NCI-H2107 treated with DMSO at 0.1 percent for 48 hours (cell line): ENCODE results near the gene EPB41.

Experiments
- DNase-seq: peaks from one replicate; lab custom pipeline; 2025; ENCODE audit not compliant: unreplicated experiment; lab: John Stamatoyannopoulos, UW

EPB41 gene

DNA sequence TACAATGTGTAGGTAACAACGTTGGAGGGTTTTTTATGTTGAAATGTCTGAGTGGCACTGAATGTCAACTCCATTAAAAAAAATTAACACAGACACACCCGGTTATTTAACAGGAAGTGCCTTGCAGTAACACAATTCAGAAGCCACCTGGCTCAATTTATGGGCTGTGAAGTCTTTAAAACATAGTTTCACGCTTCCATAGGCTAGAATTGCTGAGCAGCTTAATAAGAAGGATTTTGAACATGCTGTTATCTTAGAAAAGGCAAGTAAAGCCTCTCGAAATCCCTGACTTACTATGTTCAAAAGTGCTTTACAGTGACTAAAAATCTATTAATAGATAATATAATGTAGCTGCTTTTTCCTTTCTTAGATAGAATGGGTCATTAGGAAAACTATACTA, 247.7 kb downstream of the EPB41 start:
- no peak for DNase-seq

DNA sequence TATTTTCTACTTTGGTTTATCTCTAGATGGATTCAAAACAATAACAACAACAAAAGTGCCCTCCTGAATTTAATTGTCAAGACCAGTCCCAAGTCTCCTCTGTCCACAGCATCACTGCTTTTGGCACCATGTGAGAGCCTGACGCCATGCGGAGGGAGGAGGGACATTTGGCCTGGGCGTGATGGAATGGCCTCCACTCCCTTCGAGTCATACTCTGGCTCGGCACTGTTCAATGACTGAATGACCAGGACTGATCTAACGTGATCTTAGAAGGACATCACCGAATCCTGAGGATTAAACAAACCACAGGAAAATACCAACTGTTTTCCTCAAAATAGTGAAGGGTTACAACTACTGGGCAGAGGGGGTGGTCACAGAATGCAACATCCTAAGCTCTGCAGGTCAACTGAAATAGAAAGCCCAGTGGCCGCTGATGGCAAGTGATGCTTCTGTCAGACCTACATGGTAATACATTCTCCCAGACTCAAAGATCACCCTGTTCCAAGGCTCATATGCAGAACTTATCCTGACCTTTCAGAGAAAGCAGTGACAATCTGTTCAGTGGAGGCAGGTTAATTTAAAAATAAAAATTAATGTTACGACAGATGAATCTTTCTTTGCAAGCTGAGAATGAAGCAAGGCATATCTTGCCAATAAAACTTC, 248.2 kb downstream of the EPB41 start:
- DNase-seq: no peak

DNA sequence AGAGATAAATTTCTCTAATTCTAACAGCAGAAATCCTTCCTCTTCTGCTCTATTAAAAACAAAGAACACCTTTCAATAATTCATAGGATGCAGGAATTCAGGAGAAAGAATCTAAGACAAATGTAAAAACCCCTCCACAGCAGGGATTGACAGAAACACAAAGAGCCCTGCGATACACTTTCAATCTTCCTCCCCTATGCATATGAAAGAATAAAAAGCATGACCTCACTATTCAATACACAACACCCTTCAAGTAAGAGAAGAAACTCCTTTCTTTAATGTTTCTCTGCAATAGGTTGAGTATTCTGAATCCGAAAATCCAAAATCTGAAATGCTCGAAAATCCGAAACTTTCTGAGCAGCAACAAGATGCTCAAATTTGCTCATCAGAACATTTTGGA, 250.2 kb downstream of the EPB41 start:
- no peak for DNase-seq

DNA sequence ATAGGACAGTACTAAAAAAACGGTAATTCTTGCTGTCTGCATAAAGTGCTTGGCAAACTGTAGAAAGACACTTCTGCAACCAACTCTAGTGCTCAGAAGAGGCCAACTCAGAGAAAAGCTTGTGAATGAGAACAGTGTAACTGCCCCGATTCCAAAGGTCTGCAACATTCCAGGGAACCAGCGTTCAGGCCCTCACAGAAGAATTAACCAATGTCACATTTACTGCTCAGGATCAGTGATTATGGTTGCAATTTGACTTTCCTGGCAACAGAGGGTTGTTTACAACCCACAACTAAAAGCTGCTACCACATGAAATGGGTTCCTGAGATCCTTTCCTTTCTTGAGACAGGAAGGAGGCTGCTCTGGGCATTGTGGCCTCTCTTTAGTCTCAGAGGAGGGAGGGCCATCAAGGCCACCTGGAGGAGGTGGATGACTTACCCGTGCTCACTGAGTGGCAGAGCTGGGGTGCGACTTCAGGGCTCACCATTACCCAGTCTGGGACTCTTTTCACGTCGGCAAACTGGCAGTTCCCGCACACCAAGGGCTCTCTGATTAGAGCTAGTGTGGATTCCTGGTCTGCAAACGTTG, 252.0 kb downstream of the EPB41 start:
- DNase-seq: no peak

DNA sequence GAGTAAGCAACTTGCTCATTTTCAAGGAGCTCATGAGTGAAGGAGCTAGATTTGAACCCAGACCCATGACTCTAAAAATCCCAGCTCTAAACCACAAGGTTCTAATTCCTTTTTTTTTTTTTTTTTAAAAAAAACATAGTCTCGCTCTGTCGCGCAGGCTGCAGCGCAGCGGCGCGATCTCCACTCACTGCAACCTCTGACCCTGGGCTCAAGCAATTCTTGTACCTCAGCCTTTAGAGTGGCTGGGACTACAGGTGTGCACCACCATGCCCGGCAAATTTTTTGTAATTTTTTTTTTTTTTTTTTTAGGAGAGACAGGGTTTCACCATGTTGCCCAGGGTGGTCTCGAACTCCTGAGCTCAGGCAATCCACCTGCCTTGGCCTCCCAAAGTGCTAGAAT, 253.5 kb downstream of the EPB41 start:
- no peak for DNase-seq
